SK-N-MC (cell line): ENCODE measurements around the gene VPS8.

Source experiments
- EZH2 ChIP-seq: fragments of 200-600 bp; sonication (generic); IDR thresholded peaks from one replicate; pipeline ENCODE4 v1.6.1; 2017; ENCODE audit warnings: antibody characterized with exemption
- FOXP2 ChIP-seq: optimal IDR thresholded peaks from 2 replicates; pipeline ENCODE3; 2011; ENCODE audit warnings: mild to moderate bottlenecking, moderate library complexity; ENCODE audit not compliant: insufficient read depth; ENCODE audit errors: extremely low read length, control extremely low read depth
- POLR2AphosphoS5 ChIP-seq: IDR thresholded peaks from 2 replicates; pipeline ENCODE4 v1.6.1; 2012; ENCODE audit warnings: mild to moderate bottlenecking, low read depth, low read length, borderline replicate concordance

GRCh38 chr3:184942735-184943134 lies 130.8 kb downstream of the VPS8 start:
- TF ChIP-seq POLR2AphosphoS5 (no peak), EZH2 (no peak), FOXP2 (no peak)
